Posterior cingulate gyrus (tissue), 11 donors: ENCODE results near the gene CSNK2A3.

ENCODE experiments used
- DNase-seq, 10 donors: peaks; one replicate each; pipeline versions ENCODE4 v3.0.0 to v3.0.0-alpha.2; 2020 to 2021; ENCODE audit warnings: mixed read lengths in 3 of 10
- intact Hi-C: fragments of 100-400 bp; cut with DNase I; formaldehyde crosslinking; loops from one replicate; pipeline ENCODE4 v1.15.1; 2023

CSNK2A3 gene

GRCh38 chr11:11345099-11345498 lies 8.0 kb downstream of the CSNK2A3 start:
- no peak for DNase-seq
- intact Hi-C loops = no loop called here

GRCh38 chr11:11344045-11344444 lies 9.0 kb downstream of the CSNK2A3 start:
- DNase-seq = no peak
- intact Hi-C loops = no loop called here

- DNase-seq = no peak
- intact Hi-C loops = no loop called here
These were observed 14.7 kb downstream of the CSNK2A3 start for GRCh38 chr11:11338304-11338703.

- intact Hi-C loops = no loop called here
- no peak for DNase-seq
These were observed 16.4 kb downstream of the CSNK2A3 start for GRCh38 chr11:11336664-11337063.

- DNase-seq = no peak
- intact Hi-C loops = no loop called here
These were observed 18.0 kb downstream of the CSNK2A3 start for GRCh38 chr11:11335043-11335442.

- DNase-seq = no peak
- intact Hi-C loops = no loop called here
These were observed 18.4 kb downstream of the CSNK2A3 start for GRCh38 chr11:11334607-11335006.

GRCh38 chr11:11332141-11332710 lies 20.8 kb downstream of the CSNK2A3 start:
- no peak for DNase-seq
- intact Hi-C loops = no loop called here

- no peak for DNase-seq
- intact Hi-C loops = no loop called here
These were observed 23.8 kb downstream of the CSNK2A3 start for GRCh38 chr11:11329062-11329806.

GRCh38 chr11:11324090-11324489 lies 29.0 kb downstream of the CSNK2A3 start:
- intact Hi-C loops = no loop called here
- DNase-seq = no peak

GRCh38 chr11:11322101-11322500 lies 30.9 kb downstream of the CSNK2A3 start:
- no peak for DNase-seq
- intact Hi-C loops = no loop called here

GRCh38 chr11:11320825-11321224 lies 32.2 kb downstream of the CSNK2A3 start:
- intact Hi-C loops = no loop called here
- no peak for DNase-seq

- DNase-seq = no peak
- intact Hi-C loops = no loop called here
These were observed 34.1 kb downstream of the CSNK2A3 start for GRCh38 chr11:11318961-11319360.

- intact Hi-C loops = no loop called here
- DNase-seq = no peak
These were observed 34.6 kb downstream of the CSNK2A3 start for GRCh38 chr11:11318461-11318860.

GRCh38 chr11:11316651-11317230 lies 36.3 kb downstream of the CSNK2A3 start:
- intact Hi-C loops = no loop called here
- no peak for DNase-seq

GRCh38 chr11:11313902-11314692 lies 39.0 kb downstream of the CSNK2A3 start:
- no peak for DNase-seq
- intact Hi-C loops = no loop called here

GRCh38 chr11:11313426-11313825 lies 39.6 kb downstream of the CSNK2A3 start:
- DNase-seq = no peak
- intact Hi-C loops = no loop called here

- DNase-seq = no peak
- intact Hi-C loops = no loop called here
These were observed 40.3 kb downstream of the CSNK2A3 start for GRCh38 chr11:11312738-11313137.

GRCh38 chr11:11311169-11311568 lies 41.9 kb downstream of the CSNK2A3 start:
- intact Hi-C loops = no loop called here
- no peak for DNase-seq

GRCh38 chr11:11309906-11310305 lies 43.1 kb downstream of the CSNK2A3 start:
- no peak for DNase-seq
- intact Hi-C loops = no loop called here

GRCh38 chr11:11308249-11308648 lies 44.8 kb downstream of the CSNK2A3 start:
- intact Hi-C loops = no loop called here
- no peak for DNase-seq

GRCh38 chr11:11306855-11307254 lies 46.2 kb downstream of the CSNK2A3 start:
- no peak for DNase-seq
- intact Hi-C loops = no loop called here
